IPS-18a (cell line): ENCODE results near the gene PDP2.

Experiments used
- H3K27ac ChIP-seq: one replicate; pipeline ENCODE4 v1.5.1; 2013; ENCODE audit warnings: low read length
- H3K27me3 ChIP-seq: one replicate; pipeline ENCODE4 v1.6.1; 2013; ENCODE audit warnings: mild to moderate bottlenecking, low read length; ENCODE audit not compliant: control insufficient read depth, insufficient read depth
- H3K36me3 ChIP-seq: one replicate; pipeline ENCODE4 v1.6.1; 2013; ENCODE audit warnings: low read depth, low read length; ENCODE audit not compliant: control insufficient read depth
- H3K4me1 ChIP-seq: one replicate; pipeline ENCODE4 v1.6.1; 2013; ENCODE audit warnings: low read depth, low read length; ENCODE audit not compliant: control insufficient read depth
- H3K4me3 ChIP-seq: one replicate; pipeline ENCODE4 v1.5.1; 2013; ENCODE audit warnings: low read length
- H3K9ac ChIP-seq: one replicate; pipeline ENCODE4 v1.6.1; 2013; ENCODE audit warnings: mild to moderate bottlenecking, low read length, moderate library complexity
- H3K9me3 ChIP-seq: one replicate; pipeline ENCODE4 v1.6.1; 2013; ENCODE audit warnings: low read depth, low read length; ENCODE audit not compliant: control insufficient read depth

The PDP2 gene

GRCh38 chr16:66908116-66908515, 27.8 kb downstream of the PDP2 start:
- no peaks in the 10 kb centered on the region for H3K4me1 ChIP-seq
- no peak overlapping the region for H3K9ac ChIP-seq
- no peaks in the 10 kb centered on the region for H3K9me3 ChIP-seq
- H3K36me3 ChIP-seq, result no peaks in the 10 kb centered on the region
- no peaks in the 10 kb centered on the region for H3K27me3 ChIP-seq
- no peak overlapping the region for H3K4me3 ChIP-seq
- no peak overlapping the region for H3K27ac ChIP-seq

- Histone ChIP-seq H3K36me3 (no peaks in the 10 kb centered on the region), H3K9ac (no peak overlapping the region), H3K9me3 (no peaks in the 10 kb centered on the region), H3K27me3 (no peaks in the 10 kb centered on the region), H3K27ac (no peak overlapping the region), H3K4me3 (no peak overlapping the region), H3K4me1 (no peaks in the 10 kb centered on the region)
Measured at GRCh38 chr16:66908762-66909559, 28.6 kb downstream of the PDP2 start.

GRCh38 chr16:66910175-66910940, 30.0 kb downstream of the PDP2 start:
- Histone ChIP-seq H3K27ac (no peak overlapping the region), H3K36me3 (no peaks in the 10 kb centered on the region), H3K27me3 (no peaks in the 10 kb centered on the region), H3K9ac (no peak overlapping the region), H3K9me3 (no peaks in the 10 kb centered on the region), H3K4me3 (no peak overlapping the region), H3K4me1 (no peaks in the 10 kb centered on the region)

GRCh38 chr16:66911112-66911511, 30.8 kb downstream of the PDP2 start:
- H3K27me3 ChIP-seq, result no peaks in the 10 kb centered on the region
- H3K9ac ChIP-seq, result no peak overlapping the region
- no peak overlapping the region for H3K4me3 ChIP-seq
- no peaks in the 10 kb centered on the region for H3K36me3 ChIP-seq
- H3K9me3 ChIP-seq, result no peaks in the 10 kb centered on the region
- no peak overlapping the region for H3K27ac ChIP-seq
- H3K4me1 ChIP-seq, result no peaks in the 10 kb centered on the region

GRCh38 chr16:66911801-66912200, 31.5 kb downstream of the PDP2 start:
- no peak overlapping the region for H3K9ac ChIP-seq
- H3K27me3 ChIP-seq, result no peaks in the 10 kb centered on the region
- no peak overlapping the region for H3K4me3 ChIP-seq
- no peaks in the 10 kb centered on the region for H3K4me1 ChIP-seq
- no peaks in the 10 kb centered on the region for H3K36me3 ChIP-seq
- H3K9me3 ChIP-seq, result no peaks in the 10 kb centered on the region
- H3K27ac ChIP-seq, result no peak overlapping the region

- H3K4me1 ChIP-seq, result no peaks in the 10 kb centered on the region
- no peaks in the 10 kb centered on the region for H3K36me3 ChIP-seq
- no peak overlapping the region for H3K9ac ChIP-seq
- no peaks in the 10 kb centered on the region for H3K27me3 ChIP-seq
- no peak overlapping the region for H3K27ac ChIP-seq
- no peak overlapping the region for H3K4me3 ChIP-seq
- H3K9me3 ChIP-seq, result no peaks in the 10 kb centered on the region
Measured at GRCh38 chr16:66913081-66913480, 32.8 kb downstream of the PDP2 start.

GRCh38 chr16:66913711-66914110, 33.4 kb downstream of the PDP2 start:
- no peak overlapping the region for H3K27ac ChIP-seq
- no peaks in the 10 kb centered on the region for H3K27me3 ChIP-seq
- H3K9me3 ChIP-seq, result no peaks in the 10 kb centered on the region
- no peaks in the 10 kb centered on the region for H3K36me3 ChIP-seq
- no peak overlapping the region for H3K9ac ChIP-seq
- no peaks in the 10 kb centered on the region for H3K4me1 ChIP-seq
- H3K4me3 ChIP-seq, result no peak overlapping the region

- H3K4me3 ChIP-seq, result no peak overlapping the region
- H3K27ac ChIP-seq, result no peak overlapping the region
- H3K27me3 ChIP-seq, result no peaks in the 10 kb centered on the region
- H3K9me3 ChIP-seq, result no peaks in the 10 kb centered on the region
- no peaks in the 10 kb centered on the region for H3K4me1 ChIP-seq
- no peaks in the 10 kb centered on the region for H3K36me3 ChIP-seq
- no peak overlapping the region for H3K9ac ChIP-seq
Measured at GRCh38 chr16:66914541-66914940, 34.2 kb downstream of the PDP2 start.

GRCh38 chr16:66915041-66915440, 34.7 kb downstream of the PDP2 start:
- Histone ChIP-seq H3K36me3 (no peaks in the 10 kb centered on the region), H3K9me3 (no peaks in the 10 kb centered on the region), H3K9ac (no peak overlapping the region), H3K27ac (no peak overlapping the region), H3K4me3 (no peak overlapping the region), H3K27me3 (no peaks in the 10 kb centered on the region), H3K4me1 (no peaks in the 10 kb centered on the region)

GRCh38 chr16:66916518-66916917, 36.2 kb downstream of the PDP2 start:
- Histone ChIP-seq H3K4me3 (no peak overlapping the region), H3K27ac (no peak overlapping the region), H3K4me1 (no peaks in the 10 kb centered on the region), H3K27me3 (no peaks in the 10 kb centered on the region), H3K36me3 (no peaks in the 10 kb centered on the region), H3K9ac (no peak overlapping the region), H3K9me3 (no peaks in the 10 kb centered on the region)

- no peak overlapping the region for H3K4me3 ChIP-seq
- H3K4me1 ChIP-seq, result no peaks in the 10 kb centered on the region
- H3K9me3 ChIP-seq, result no peaks in the 10 kb centered on the region
- no peaks in the 10 kb centered on the region for H3K36me3 ChIP-seq
- H3K9ac ChIP-seq, result no peak overlapping the region
- no peak overlapping the region for H3K27ac ChIP-seq
- no peaks in the 10 kb centered on the region for H3K27me3 ChIP-seq
Measured at GRCh38 chr16:66917741-66918140, 37.4 kb downstream of the PDP2 start.

GRCh38 chr16:66918355-66918754, 38.0 kb downstream of the PDP2 start:
- Histone ChIP-seq H3K27ac (no peak overlapping the region), H3K36me3 (no peaks in the 10 kb centered on the region), H3K9me3 (no peaks in the 10 kb centered on the region), H3K9ac (no peak overlapping the region), H3K4me1 (no peaks in the 10 kb centered on the region), H3K4me3 (no peak overlapping the region), H3K27me3 (peaks cover 4% of the 10 kb centered on the region)
